Testis (tissue), 3 donors: ENCODE data around the gene TGFBR3. TPM values are rescaled to one million over a fixed set of nuclear protein-coding genes. Genes with fewer than 3 reads are reported as not detected.

ENCODE experiments used
- DNase-seq: peaks from one replicate; pipeline ENCODE4 v3.0.0-alpha.2; 2019
- H3K27ac ChIP-seq, 2 donors: fragments of 200-600 bp; sonication (generic); one replicate each; pipeline ENCODE4 v1.5.1; 2019
- H3K27me3 ChIP-seq: fragments of 200-600 bp; sonication (generic); one replicate; pipeline ENCODE4 v1.5.1; 2019
- H3K36me3 ChIP-seq: fragments of 200-600 bp; sonication (generic); one replicate; pipeline ENCODE4 v1.5.1; 2017; ENCODE audit warnings: low read depth; ENCODE audit errors: missing control alignments
- H3K4me1 ChIP-seq: fragments of 200-600 bp; sonication (generic); one replicate; pipeline ENCODE4 v1.5.1; 2019
- H3K4me3 ChIP-seq, 2 donors: fragments of 200-600 bp; sonication (generic); one replicate each; pipeline ENCODE4 v1.5.1; 2017 to 2019
- H3K9me3 ChIP-seq: fragments of 200-600 bp; sonication (generic); one replicate; pipeline ENCODE4 v1.5.1; 2017
- CTCF ChIP-seq, 3 experiments: fragments of 450-650 bp in 2 of 3; fragments of 200-600 bp in 1 of 3; sonication (generic) in 1 of 3; IDR thresholded peaks; one replicate each; pipeline ENCODE4 v1.5.1; 2016 to 2019; ENCODE audit warnings: antibody characterized with exemption in 3 of 3, mild to moderate bottlenecking in 2 of 3, moderate library complexity in 1 of 3
- POLR2A ChIP-seq: fragments of 450-650 bp; IDR thresholded peaks from one replicate; pipeline ENCODE4 v1.6.1; 2017; ENCODE audit warnings: antibody characterized with exemption, mild to moderate bottlenecking, moderate library complexity
- WGBS, 2 donors: methylation state at CpG; one replicate each; pipeline ENCODE4 v1.1.5; 2018; 5-methylcytosine and 5-hydroxymethylcytosine counted together
- intact Hi-C: fragments of 100-400 bp; cut with DNase I; formaldehyde crosslinking; loops from one replicate; pipeline ENCODE4 v1.15.1; 2023; ENCODE audit warnings: low total_unique reads
- polyA plus RNA-seq: library from polyadenylated mRNA; stranded (reverse); fragments of 350-450 nt; fragmentation: Illumina TruSeq; extraction: RNeasy Lipid Tissue Mini Kit (QIAGEN cat#74804); gene quantifications from one replicate; pipeline ENCODE4 v1.2.3, GENCODE V29; 2014; ENCODE audit warnings: low read depth, low replicate concordance; ENCODE audit not compliant: insufficient read depth
- total RNA-seq, 2 donors: library from RNA; depleted of rRNA; stranded (reverse); fragments of >200 nt; gene quantifications; one replicate each; pipeline ENCODE4 v1.2.3, GENCODE V29; 2016

Gene TGFBR3
- total and polyA plus RNA-seq, 3 donors from 2014 or later, result 24.0 to 37.2 (median 34.7) TPM

- no peak overlapping the region for H3K4me3 ChIP-seq
- H3K27me3 ChIP-seq, result no peaks in the 10 kb centered on the region
- TF ChIP-seq POLR2A (no peak), CTCF (IDR thresholded peaks at IDR 0.05) (no peak)
- intact Hi-C loops, result no loop called here
- H3K27ac ChIP-seq, result peak overlapping the region in 1 of 2 donors; percentile 42
- H3K36me3 ChIP-seq, result no peaks in the 10 kb centered on the region
- WGBS, 2 donors, result 68 to 80% methylated on average over 8 of the region's 8 CpGs
- H3K4me1 ChIP-seq, result peaks cover 7% of the 10 kb centered on the region
- no peak for DNase-seq
- H3K9me3 ChIP-seq, result no peaks in the 10 kb centered on the region
Observed at GRCh38 chr1:91700771-91701471, 185.0 kb downstream of the TGFBR3 start.

DNA sequence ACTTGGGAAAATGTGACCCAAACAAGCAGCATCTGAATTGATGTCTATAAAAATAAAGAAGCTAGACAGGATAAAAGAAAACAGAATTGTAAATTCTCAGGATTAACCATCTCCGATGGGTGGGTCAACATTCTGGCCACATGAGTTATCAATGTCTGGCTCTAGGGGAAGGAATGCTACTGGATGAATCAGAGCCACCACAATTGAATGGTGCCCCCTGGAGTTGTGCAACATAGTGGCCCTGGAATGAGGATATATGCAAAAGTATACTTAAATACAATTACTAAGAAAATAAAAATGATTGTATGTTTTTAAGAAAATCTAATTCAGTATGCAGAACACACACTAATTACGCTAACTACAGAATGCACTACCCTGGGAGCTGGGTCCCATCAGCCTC, 185.6 kb downstream of the TGFBR3 start:
- Histone ChIP-seq H3K27me3 (no peaks in the 10 kb centered on the region), H3K9me3 (no peaks in the 10 kb centered on the region), H3K4me3 (no peak overlapping the region), H3K4me1 (peaks cover 7% of the 10 kb centered on the region), H3K36me3 (no peaks in the 10 kb centered on the region), H3K27ac (no peak overlapping the region)
- WGBS, 2 donors, result 90 to 95% methylated on average over 2 of the region's 2 CpGs
- intact Hi-C loops, result no loop called here
- TF ChIP-seq POLR2A, result no peak
- DNase-seq, result no peak

- Histone ChIP-seq H3K9me3 (no peaks in the 10 kb centered on the region), H3K36me3 (no peaks in the 10 kb centered on the region), H3K4me3 (no peak overlapping the region), H3K27me3 (no peaks in the 10 kb centered on the region), H3K27ac (peak overlapping the region in 1 of 2 donors; percentile 65), H3K4me1 (peaks cover 7% of the 10 kb centered on the region)
- 37 to 41% methylated on average over 4 of the region's 4 CpGs for WGBS, 2 donors
- peak; percentile 75 for DNase-seq
- intact Hi-C loops, result no loop called here
- no peak for TF ChIP-seq CTCF (IDR thresholded peaks at IDR 0.05)
- no peak for TF ChIP-seq POLR2A
Observed at GRCh38 chr1:91699339-91699974, 186.5 kb downstream of the TGFBR3 start.

- no peak overlapping the region for H3K4me3 ChIP-seq
- DNase-seq, result no peak
- H3K27me3 ChIP-seq, result no peaks in the 10 kb centered on the region
- intact Hi-C loops, result no loop called here
- no peaks in the 10 kb centered on the region for H3K36me3 ChIP-seq
- WGBS, 2 donors, result 49 to 57% methylated on average over 2 of the region's 2 CpGs
- peaks cover 16% of the 10 kb centered on the region for H3K4me1 ChIP-seq
- H3K27ac ChIP-seq, result peak overlapping the region in 1 of 2 donors; percentile 65
- no peak for TF ChIP-seq CTCF (IDR thresholded peaks at IDR 0.05)
- no peak for TF ChIP-seq POLR2A
- no peaks in the 10 kb centered on the region for H3K9me3 ChIP-seq
Observed at GRCh38 chr1:91697861-91698260, 188.1 kb downstream of the TGFBR3 start.

DNA sequence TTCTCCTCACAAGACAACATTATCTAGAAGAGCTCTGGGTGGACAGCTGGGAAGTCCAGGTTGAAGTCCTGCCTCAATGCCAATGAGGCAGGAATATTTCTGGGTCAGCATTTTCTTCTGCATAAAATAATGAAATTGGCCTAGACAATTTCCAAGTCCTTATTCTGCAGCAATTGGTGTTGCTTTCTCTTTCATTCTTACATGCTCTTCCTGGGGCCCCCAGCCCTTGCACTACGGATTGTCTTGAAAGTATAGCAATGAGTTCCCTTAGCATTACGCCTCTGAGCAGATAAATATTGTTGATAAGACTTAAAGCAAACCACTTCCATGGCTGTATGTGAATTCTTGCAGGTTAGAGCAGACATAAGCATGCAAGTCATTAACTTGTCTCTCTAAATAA, 188.5 kb downstream of the TGFBR3 start:
- DNase-seq, result no peak
- H3K4me3 ChIP-seq, result no peak overlapping the region
- no peak for TF ChIP-seq CTCF (IDR thresholded peaks at IDR 0.05)
- no peak for TF ChIP-seq POLR2A
- peaks cover 17% of the 10 kb centered on the region for H3K4me1 ChIP-seq
- H3K27me3 ChIP-seq, result no peaks in the 10 kb centered on the region
- WGBS, 2 donors, result 50 to 74% methylated on average over 2 of the region's 2 CpGs
- H3K27ac ChIP-seq, result peak overlapping the region in 1 of 2 donors; percentile 23
- no peaks in the 10 kb centered on the region for H3K9me3 ChIP-seq
- intact Hi-C loops, result no loop called here
- H3K36me3 ChIP-seq, result no peaks in the 10 kb centered on the region
